Right atrium auricular region (tissue), 2 donors: ENCODE measurements around the gene TUB. TPM values are rescaled to one million over a fixed set of nuclear protein-coding genes. Genes with fewer than 3 reads are reported as not detected.

Experiments used
- DNase-seq: peaks from one replicate; pipeline ENCODE4 v3.0.0-alpha.2; 2019; ENCODE audit warnings: low spot score
- H3K27ac ChIP-seq, 2 donors: fragments of 200-600 bp; sonication (generic); 1 replicate in 1 of 2; 2 replicates in 1 of 2; pipeline ENCODE4 v1.5.1; 2016 to 2019
- H3K27me3 ChIP-seq, 2 donors: fragments of 200-600 bp; sonication (generic); one replicate each; pipeline versions ENCODE4 v1.5.1 to v1.6.0; 2017 to 2019
- H3K36me3 ChIP-seq: fragments of 200-600 bp; sonication (generic); one replicate; pipeline ENCODE4 v1.5.1; 2016
- H3K4me1 ChIP-seq, 2 donors: fragments of 200-600 bp; sonication (generic); one replicate each; pipeline versions ENCODE4 v1.5.1 to v1.6.0; 2017 to 2019
- H3K4me3 ChIP-seq, 2 donors: fragments of 200-600 bp; sonication (generic); 1 replicate in 1 of 2; 2 replicates in 1 of 2; pipeline ENCODE4 v1.5.1; 2017 to 2019; ENCODE audit warnings: mild to moderate bottlenecking in 1 of 2, moderate library complexity in 1 of 2
- H3K9me3 ChIP-seq, 2 donors: fragments of 200-600 bp; sonication (generic); one replicate each; pipeline ENCODE4 v1.5.1; 2019
- total RNA-seq, 2 donors: library from RNA; depleted of rRNA; stranded (reverse); fragments of >200 nt; gene quantifications; one replicate each; pipeline ENCODE4 v1.1.0, GENCODE V29; 2016
- TF ChIP-seq, protein P1 (sequence below), 2 donors: fragments of 200-600 bp; sonication (generic); IDR thresholded peaks; one replicate each; pipeline ENCODE4 v1.5.1; 2019; ENCODE audit warnings: antibody characterized with exemption in 2 of 2

TUB gene
- total RNA-seq, 2 donors from 2014 or later, result 11.3 to 22.9 TPM

- TF ChIP-seq, protein P1, sequence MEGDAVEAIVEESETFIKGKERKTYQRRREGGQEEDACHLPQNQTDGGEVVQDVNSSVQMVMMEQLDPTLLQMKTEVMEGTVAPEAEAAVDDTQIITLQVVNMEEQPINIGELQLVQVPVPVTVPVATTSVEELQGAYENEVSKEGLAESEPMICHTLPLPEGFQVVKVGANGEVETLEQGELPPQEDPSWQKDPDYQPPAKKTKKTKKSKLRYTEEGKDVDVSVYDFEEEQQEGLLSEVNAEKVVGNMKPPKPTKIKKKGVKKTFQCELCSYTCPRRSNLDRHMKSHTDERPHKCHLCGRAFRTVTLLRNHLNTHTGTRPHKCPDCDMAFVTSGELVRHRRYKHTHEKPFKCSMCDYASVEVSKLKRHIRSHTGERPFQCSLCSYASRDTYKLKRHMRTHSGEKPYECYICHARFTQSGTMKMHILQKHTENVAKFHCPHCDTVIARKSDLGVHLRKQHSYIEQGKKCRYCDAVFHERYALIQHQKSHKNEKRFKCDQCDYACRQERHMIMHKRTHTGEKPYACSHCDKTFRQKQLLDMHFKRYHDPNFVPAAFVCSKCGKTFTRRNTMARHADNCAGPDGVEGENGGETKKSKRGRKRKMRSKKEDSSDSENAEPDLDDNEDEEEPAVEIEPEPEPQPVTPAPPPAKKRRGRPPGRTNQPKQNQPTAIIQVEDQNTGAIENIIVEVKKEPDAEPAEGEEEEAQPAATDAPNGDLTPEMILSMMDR (IDR thresholded peaks at IDR 0.05), result peak; percentile 49 to 81
- H3K4me3 ChIP-seq, result no peak overlapping the region
- no peak overlapping the region for H3K27ac ChIP-seq
- H3K27me3 ChIP-seq, result no peaks in the 10 kb centered on the region
- no peaks in the 10 kb centered on the region for H3K4me1 ChIP-seq
- H3K9me3 ChIP-seq, result no peaks in the 10 kb centered on the region
- peak; percentile 86 for DNase-seq
- H3K36me3 ChIP-seq, result peaks cover 45% of the 10 kb centered on the region
Observed at GRCh38 chr11:8099291-8099899, 18.4 kb downstream of the TUB start.

- Histone ChIP-seq H3K4me3 (no peak overlapping the region), H3K9me3 (no peaks in the 10 kb centered on the region), H3K27ac (no peak overlapping the region), H3K27me3 (no peaks in the 10 kb centered on the region), H3K36me3 (peaks cover 45% of the 10 kb centered on the region), H3K4me1 (no peaks in the 10 kb centered on the region)
- TF ChIP-seq, protein P1 (IDR thresholded peaks at IDR 0.05), result no peak
- DNase-seq, result peak; percentile 34
Observed at GRCh38 chr11:8100158-8100557, 19.1 kb downstream of the TUB start.

GRCh38 chr11:8100605-8101004 is 19.6 kb downstream of the TUB start:
- H3K4me3 ChIP-seq, result no peak overlapping the region
- H3K36me3 ChIP-seq, result peaks cover 45% of the 10 kb centered on the region
- H3K27ac ChIP-seq, result no peak overlapping the region
- no peaks in the 10 kb centered on the region for H3K27me3 ChIP-seq
- DNase-seq, result peak; percentile 23
- no peaks in the 10 kb centered on the region for H3K9me3 ChIP-seq
- TF ChIP-seq, protein P1 (IDR thresholded peaks at IDR 0.05), result no peak
- H3K4me1 ChIP-seq, result no peaks in the 10 kb centered on the region

GRCh38 chr11:8101421-8101820 is 20.4 kb downstream of the TUB start:
- Histone ChIP-seq H3K9me3 (no peaks in the 10 kb centered on the region), H3K4me1 (peaks cover 0 to 3% of the 10 kb centered on the region in 2 donors), H3K27ac (no peak overlapping the region), H3K4me3 (no peak overlapping the region), H3K36me3 (peaks cover 45% of the 10 kb centered on the region), H3K27me3 (no peaks in the 10 kb centered on the region)
- peak; percentile 47 for DNase-seq
- TF ChIP-seq, protein P1 (IDR thresholded peaks at IDR 0.05), result no peak

DNA sequence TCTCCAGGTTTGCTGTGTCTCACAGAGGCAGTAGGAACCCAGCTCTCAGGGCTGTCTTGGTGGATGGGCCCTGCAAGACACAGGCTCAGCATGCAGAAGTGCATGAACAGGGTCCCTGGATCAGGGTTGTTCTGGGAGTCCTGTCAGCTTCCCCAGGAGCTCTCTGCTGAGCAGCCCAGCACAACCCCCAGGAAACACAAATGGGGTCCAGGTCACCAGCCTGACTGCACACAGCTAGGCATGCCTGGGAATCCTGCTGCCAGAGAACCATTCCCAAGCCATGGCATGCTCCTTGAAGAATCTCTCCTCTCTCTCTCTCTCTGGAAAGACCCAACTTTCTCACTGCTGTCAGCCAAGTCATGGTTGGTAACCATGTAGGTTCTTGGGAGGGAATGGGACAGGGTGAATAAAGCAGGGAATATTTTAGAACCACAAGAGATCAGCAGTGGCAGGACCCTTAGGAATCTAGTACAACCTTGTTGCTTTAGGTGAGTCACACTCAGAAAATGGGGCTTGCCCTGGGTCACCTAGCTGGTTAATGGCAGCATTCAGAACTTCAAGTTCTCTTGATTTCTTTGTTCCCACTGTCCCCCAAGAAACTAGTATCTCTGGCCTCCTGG is 21.4 kb downstream of the TUB start:
- Histone ChIP-seq H3K27me3 (no peaks in the 10 kb centered on the region), H3K27ac (no peak overlapping the region), H3K9me3 (no peaks in the 10 kb centered on the region), H3K36me3 (peaks cover 35% of the 10 kb centered on the region), H3K4me1 (peaks cover 0 to 4% of the 10 kb centered on the region in 2 donors), H3K4me3 (no peak overlapping the region)
- TF ChIP-seq, protein P1 (IDR thresholded peaks at IDR 0.05), result no peak
- DNase-seq, result peak; percentile 36
